Cerebellar nuclear complex (tissue), 1 donor: Measurements from ENCODE around the gene ITPRID1.
"Not testable (repeated sequence)": the region's sequence is repeated elsewhere in the genome, so short reads cannot be mapped to it uniquely, and the experiment has no call there.

Experiments
- DNase-seq, 2 experiments: peaks; one replicate each; lab custom pipeline; 2025; lab: John Stamatoyannopoulos, UW

ITPRID1 gene

GRCh38 chr7:31513790-31514189 lies at the start of gene ITPRID1:
TSS of gene ITPRID1 (plus strand) at chr7:31514090. CDS start at chr7:31553025, 38,935 bp downstream.
- DNase-seq, result no peak

- DNase-seq, result no peak
Measured at GRCh38 chr7:31464601-31465000, 49.3 kb upstream of the ITPRID1 start.

GRCh38 chr7:31465285-31465684 lies 48.6 kb upstream of the ITPRID1 start:
- no peak for DNase-seq

GRCh38 chr7:31466036-31466435 lies 47.9 kb upstream of the ITPRID1 start:
- DNase-seq, result no peak

- DNase-seq, result not testable (repeated sequence)
Measured at GRCh38 chr7:31470883-31471282, 43.0 kb upstream of the ITPRID1 start.

- DNase-seq, result no peak
Measured at GRCh38 chr7:31475368-31475767, 38.5 kb upstream of the ITPRID1 start.

GRCh38 chr7:31476073-31476745 lies 37.7 kb upstream of the ITPRID1 start:
- no peak for DNase-seq

- no peak for DNase-seq
Measured at GRCh38 chr7:31476941-31477677, 36.8 kb upstream of the ITPRID1 start.

GRCh38 chr7:31478018-31478417 lies 35.9 kb upstream of the ITPRID1 start:
- DNase-seq, result no peak

GRCh38 chr7:31478721-31479120 lies 35.2 kb upstream of the ITPRID1 start:
- DNase-seq, result no peak

GRCh38 chr7:31487071-31487470 lies 26.8 kb upstream of the ITPRID1 start:
- no peak for DNase-seq

- no peak for DNase-seq
Measured at GRCh38 chr7:31487476-31487875, 26.4 kb upstream of the ITPRID1 start.

GRCh38 chr7:31488562-31489203 lies 25.2 kb upstream of the ITPRID1 start:
- no peak for DNase-seq

GRCh38 chr7:31490796-31491314 lies 23.0 kb upstream of the ITPRID1 start:
- DNase-seq, result no peak

GRCh38 chr7:31492086-31492485 lies 21.8 kb upstream of the ITPRID1 start:
- DNase-seq, result no peak

GRCh38 chr7:31493714-31494181 lies 20.1 kb upstream of the ITPRID1 start:
- DNase-seq, result no peak

- DNase-seq, result no peak
Measured at GRCh38 chr7:31494421-31494820, 19.5 kb upstream of the ITPRID1 start.

- DNase-seq, result no peak
Measured at GRCh38 chr7:31495653-31496052, 18.2 kb upstream of the ITPRID1 start.

- no peak for DNase-seq
Measured at GRCh38 chr7:31497516-31497915, 16.4 kb upstream of the ITPRID1 start.

- DNase-seq, result no peak
Measured at GRCh38 chr7:31500656-31501055, 13.2 kb upstream of the ITPRID1 start.

- DNase-seq, result no peak
Measured at GRCh38 chr7:31508823-31509222, 5.1 kb upstream of the ITPRID1 start.

- no peak for DNase-seq
Measured at GRCh38 chr7:31512166-31512565, 1.7 kb upstream of the ITPRID1 start.
